Measurements from ENCODE around the gene BCDIN3D.

The BCDIN3D gene

DNA sequence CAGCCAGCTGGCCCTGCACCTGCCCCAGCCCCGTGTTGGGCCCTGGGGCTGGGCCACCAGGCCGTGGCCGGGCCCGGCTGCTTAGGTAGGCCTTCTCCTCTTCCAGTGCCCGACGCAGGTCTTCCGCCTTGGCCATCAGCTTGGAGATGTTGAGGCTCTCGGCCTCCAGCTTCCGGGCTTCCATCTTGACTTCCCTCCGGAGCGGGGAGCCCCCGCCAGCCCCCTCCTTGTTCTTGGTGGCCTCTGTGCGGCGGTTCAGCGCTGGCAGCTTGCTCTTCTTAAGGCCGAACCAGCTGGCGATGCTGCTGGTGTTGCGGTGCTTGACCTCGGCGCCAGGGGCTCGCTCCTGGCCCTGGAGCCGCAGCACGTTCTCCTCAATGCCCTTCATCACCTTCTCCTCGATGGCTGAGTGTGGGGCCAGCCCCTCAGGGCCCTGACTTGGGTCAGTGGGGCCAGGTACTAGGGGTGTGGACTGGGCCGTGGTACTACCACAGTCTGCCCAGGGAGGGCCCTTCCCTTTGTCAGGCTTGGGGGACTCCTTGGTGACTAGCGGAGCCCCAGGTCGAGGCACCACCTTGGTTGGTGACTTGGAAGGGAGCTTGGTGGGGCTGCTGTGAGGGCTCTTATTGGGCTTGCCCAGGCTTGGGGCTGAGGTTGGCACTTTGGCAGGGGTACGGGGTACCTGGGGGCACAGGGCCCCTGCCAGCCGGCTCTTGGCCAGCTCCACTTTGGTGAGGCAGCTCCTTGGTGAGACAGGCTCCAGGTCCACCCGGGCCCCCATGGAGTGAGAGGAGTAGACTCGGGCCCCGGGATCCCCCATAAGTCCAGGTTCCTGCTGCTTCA is 47.9 kb downstream of the BCDIN3D start:
- no peak for DNase-seq

DNA sequence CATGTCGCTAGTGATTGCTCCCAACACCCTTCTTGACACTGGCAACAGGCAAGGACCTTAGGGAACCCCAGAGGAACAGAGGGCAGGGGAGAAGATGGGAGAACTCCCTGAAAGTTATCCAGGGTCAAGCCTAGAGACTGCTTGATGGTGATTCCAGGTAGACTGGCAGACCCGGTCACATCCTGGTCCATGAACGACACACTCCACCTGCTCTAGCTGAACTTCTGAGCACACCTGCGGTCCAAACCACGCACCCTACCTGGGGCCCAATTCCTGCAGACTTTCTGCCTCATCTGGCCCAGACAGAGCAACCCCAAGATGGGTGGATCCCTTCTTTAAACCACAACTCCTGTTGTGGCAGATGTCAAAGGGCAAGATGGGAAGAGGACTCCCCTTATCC is 48.9 kb downstream of the BCDIN3D start:
- peak; percentile 30 for DNase-seq

DNA sequence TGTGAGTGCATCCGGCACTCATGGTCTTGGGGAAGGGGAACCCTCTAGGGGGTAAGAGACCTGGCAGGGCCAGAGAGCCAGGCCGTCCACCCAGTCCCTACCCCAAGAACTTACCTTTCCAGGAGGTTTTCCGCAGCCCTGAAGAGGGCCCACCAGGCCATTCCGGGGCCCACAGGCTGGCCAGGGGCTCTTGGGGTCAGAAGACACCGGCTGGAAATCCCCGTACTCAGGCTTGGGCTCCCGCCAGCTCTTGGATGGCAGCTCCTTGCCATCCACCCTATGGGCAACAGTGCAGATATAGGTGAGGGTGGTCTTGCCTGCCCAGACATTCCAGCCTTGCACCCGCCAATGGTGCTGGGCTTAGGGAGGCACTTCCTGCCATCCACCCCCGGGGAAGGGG is 49.3 kb downstream of the BCDIN3D start:
- DNase-seq, result no peak

DNA sequence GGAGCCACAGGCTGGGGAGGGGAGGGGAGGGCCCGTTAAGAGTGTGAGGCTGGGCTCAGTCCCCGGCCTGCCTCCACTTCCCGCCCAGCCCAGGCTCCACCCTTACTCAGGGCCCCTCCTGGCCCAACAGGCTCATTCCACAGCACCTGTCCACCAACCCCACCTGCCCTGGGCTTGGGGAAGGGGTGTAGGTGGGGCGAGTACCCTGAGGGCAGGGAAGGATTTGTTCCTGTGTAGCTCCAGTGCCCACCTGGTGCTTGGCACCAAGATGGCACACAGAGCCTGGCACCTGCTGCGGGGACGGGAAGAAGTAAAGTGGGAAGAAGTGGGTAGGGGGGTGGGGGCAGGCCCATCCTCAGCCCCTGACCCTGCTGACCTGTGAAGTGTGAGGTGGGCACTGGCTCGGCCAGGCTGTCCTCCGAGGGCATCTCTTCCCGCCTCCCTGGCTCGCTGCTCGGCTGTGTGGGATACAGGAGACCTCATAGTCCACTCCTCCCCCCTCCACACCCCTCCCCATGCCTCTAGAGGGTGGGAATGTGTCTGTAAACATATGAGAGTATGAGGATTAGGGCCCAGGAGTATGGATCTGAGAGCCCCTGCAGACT is 49.8 kb downstream of the BCDIN3D start:
- DNase-seq, result no peak

DNA sequence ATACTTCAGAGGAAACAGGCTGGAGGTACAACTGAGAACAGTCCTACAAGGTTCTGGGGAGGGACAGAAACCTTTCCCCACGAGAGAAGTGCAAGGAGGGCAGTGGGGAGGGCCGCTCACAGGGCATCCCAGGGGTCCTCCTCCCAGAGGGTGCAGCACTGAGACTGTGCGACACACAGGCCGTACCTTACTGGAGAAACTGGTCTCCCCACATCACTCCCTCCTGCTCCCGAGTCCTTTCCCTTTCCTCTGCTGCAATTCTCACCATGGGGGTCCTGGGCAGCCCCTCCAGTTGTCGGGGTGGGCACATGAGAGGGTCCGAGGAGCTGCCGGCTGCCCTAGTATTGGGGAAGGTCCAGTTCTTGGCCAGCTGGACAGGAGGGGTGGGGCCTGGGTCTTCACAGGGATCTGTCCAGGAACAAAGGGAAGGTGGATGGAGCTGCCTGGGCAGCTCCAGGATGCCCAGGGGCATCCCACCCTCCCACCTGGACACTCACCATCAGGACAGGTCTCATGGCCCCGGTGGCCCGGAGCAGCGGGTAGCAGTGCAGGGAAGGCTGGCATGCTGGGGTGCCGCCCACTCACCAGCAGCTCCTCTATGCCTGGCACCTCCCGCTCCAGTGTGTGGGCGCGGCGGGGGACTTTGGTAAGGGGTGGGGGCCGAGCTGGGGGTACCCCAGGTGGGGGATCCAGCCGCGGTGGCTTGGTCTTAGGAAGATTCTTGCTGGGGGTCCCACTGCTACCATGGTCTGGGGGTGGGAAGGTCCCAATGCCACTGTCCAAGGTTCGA is 50.5 kb downstream of the BCDIN3D start:
- DNase-seq, result peak; percentile 36

DNA sequence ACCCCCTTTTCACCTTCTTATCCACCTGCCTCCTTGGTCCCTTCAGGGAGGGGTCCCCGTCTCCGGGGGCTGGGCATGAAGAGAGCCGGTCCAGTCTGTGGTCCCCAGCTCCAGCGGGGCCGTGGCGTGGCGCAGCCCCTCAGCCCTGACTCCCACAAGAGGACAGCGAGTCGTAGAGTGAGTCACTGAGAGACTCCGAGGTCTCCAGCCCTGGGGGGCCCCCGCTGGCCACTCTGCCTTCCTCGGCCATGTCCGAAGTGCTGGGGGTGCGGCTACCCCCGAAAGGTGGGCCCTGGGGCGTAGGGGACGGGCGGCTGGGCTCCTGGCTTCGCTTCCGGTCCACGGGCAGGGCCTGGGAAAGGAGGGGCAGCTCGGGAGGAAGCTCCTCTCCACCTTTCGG is 51.2 kb downstream of the BCDIN3D start:
- DNase-seq, result peak; percentile 36

DNA sequence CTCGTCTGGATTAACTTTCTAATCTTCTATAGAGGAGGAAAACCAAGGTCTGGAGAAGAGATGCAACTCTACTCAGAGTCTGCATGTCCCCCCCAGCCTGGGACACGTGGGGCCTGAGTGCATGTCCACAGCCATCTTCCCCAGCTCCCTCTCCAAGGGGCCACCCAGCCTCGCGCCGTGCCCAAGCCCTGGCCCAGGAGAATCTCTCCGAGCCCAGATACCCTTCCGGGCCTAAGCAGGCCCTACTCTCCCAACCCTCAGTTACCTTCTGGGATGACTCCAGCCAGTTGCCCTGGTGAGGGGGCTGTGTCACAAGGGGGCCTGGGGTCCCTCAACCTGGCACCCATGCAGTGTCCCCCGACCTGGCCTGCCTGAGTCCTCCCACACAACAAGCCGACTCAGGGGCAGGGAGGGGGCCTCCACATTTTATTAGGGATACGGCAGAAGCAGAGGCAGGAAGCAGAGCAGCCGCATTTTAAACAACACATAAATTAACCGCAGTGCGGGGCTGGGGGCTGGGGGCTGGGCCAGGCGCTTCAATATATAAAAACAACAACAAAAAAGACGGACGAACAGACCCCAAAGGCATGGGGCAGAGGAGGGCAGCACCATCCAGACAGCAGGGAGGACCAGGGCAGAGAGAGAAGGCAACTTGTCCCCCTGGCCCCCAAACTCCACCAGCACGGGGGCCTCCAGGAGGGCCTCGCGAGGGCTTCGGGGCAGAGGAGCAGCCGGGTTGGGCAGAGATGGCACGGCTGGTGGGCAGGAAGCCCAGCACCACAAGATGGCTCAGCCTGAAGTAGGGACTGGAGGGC is 52.0 kb downstream of the BCDIN3D start:
- DNase-seq, result peak; percentile 30

DNA sequence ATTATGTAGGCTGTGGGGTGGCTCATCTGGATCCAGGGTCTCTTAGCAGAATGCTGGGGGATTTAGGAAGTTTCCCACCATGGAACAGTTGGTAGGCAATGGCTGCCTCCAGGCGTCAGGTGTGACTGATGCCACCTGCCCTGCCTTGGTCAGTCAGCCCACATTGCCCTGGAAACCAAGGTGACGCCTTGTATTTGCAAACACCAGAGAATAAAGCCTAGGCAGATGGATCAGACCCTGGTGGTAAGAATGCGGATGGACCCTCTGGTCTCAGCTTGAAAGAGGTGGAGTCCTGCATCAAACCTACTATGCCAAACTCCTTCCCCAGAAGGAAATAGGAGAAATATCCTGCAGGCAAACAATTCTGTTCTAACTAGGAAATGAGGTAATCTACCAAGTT is 52.9 kb downstream of the BCDIN3D start:
- DNase-seq, result peak; percentile 15

DNA sequence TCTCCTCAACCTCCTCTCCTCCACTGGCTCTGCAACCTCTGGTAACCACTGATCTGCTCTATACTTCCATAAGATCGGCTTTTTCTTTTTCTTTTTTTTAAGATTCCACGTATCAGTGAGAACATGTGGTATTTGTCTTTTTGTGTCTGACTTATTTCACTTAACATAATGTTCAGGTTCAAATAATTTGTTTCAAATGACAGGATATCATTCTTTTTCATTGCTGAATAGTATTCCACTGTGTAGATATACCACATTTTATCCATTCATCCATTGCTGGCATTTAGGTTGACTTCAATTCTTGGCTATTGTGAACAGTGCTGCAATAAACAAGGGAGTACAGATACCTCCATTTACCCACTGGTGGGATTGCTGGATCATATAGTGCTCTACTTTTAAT is 55.2 kb downstream of the BCDIN3D start:
- DNase-seq, result no peak
